HuH-7 (cell line): ENCODE measurements around the gene FOXO3.
"Not testable (repeated sequence)": the region's sequence is repeated elsewhere in the genome, so short reads cannot be mapped to it uniquely, and the experiment has no call there.

Experiments used
- DNase-seq: peaks from one replicate; pipeline ENCODE4 v3.0.0; 2011; ENCODE audit warnings: low spot score

The FOXO3 gene

DNA sequence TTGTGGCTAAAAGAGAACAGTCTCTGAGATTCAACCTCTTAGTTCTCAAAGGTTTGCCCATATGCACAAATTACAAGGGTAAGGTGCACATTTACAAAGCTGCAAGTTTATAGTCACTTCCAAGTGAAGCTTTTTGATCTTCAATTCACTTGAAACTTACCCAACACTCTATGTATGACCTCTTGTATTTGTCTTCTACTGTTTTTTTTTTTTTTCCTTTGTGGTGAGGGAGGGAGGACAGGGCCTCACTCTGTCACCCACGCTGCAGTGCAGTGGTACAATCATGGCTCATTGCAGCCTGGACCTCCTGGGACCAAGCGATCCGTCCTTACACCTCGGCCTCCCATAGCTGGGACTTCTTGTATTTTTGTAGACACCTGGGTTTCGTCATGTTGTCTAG is 4.5 kb upstream of the FOXO3 start:
- no peak for DNase-seq

DNA sequence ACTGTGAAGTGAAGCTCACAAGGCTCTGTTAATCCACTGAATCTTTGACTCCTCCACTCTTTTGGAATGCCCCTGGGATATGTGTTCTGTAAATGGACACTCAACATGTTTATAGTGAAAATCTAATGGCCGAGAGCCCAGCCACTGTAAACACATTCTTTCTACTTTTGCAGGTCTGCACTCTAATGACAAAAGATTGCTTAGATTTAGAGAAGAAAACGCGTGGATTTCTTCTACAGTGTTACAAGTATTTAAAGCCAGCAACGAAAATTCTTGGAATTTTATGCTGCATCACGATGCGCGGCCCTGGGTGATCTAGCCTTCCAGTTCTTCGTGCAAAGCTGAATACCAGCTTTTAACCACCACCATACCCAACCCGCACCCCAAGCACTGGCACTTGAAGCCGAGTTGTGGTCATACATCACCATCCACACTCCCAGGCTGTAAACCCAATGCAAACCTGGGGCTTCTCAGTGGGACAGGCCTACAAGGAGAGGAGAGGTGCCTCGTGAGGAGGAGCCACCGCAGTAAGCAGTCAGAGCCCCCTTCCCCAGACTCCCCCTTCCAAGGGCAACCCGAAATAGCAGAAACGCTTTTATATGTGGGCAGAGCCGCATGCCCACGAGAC is 3.7 kb upstream of the FOXO3 start:
- DNase-seq = peak; percentile 11

DNA sequence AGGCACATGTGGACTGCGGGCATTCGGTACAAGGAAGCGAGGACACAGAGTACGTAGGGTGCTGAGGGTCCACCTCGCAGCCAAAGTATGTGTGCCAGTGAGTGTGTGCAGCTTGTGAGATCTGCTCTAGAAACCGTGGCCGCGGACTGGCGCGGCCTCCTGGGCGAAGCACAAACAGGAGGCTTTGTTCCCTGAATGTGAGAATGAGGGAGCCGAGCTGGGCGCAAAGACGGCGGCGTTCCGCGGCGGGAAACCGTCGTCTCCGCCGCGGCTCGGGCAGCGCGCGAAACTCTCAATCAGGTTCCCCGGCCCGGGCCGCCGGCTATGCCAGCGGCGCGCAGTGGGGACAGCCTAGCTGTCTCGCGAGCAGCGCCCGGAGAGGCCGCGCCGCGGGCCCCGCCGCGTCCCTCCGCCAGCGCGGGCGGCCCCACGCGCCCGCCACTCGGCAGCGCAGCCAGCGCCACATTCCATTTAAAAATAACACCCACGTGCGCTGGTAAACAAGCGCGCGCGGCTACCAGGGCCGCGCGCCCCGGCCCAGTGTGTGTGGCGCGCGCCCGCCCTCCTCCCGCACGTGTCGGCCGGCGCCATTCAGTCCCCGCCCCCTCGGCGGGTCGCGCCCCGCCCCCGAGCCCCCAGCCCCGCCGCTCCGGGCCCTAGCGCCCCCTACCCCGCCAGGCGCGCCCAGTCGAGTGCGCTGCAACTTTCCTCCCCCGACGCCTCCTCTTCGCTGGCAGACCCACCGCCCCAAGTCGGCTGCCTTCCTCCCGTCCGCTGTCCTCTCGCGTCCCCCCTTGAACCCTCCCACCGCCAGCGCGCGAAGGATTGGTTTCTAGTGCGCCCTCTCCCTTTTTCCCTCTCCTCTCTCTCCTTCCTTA is 3.0 kb upstream of the FOXO3 start:
- DNase-seq = peak; percentile 80

DNA sequence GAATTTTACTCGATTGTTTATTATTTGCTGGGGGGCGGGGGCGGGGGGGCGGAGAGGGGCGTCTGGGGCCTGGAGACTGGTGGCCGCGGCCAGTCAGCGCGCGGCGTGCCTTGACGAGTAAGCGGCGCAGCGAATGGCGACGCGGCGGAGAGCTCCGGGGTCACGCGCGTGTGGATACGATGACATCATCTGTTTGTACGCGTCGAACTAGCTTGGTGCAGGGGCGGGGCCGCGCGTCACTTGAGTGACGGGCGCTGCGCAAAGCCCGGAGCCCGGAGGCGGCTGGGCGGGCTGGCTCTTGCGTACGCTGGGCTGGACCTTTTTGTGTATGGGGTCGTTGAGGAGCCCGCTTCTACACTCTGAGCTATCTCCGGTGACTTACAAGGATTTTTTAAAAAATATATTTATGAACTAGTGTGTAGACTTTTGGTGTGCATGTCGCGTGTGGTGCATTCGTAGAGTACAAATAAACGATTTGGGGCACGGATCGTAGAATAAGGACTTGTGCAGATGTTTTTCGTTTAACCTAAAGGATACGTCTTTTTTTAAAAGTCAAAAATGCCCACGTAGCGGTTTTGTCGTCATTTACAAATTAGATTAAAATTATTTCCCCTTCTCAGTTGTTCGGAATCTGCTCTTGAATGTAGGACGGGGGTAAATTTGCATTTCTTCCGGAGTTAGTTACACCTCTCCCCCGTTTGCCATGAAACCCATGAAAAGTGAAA is 2.2 kb upstream of the FOXO3 start:
- DNase-seq = no peak

DNA sequence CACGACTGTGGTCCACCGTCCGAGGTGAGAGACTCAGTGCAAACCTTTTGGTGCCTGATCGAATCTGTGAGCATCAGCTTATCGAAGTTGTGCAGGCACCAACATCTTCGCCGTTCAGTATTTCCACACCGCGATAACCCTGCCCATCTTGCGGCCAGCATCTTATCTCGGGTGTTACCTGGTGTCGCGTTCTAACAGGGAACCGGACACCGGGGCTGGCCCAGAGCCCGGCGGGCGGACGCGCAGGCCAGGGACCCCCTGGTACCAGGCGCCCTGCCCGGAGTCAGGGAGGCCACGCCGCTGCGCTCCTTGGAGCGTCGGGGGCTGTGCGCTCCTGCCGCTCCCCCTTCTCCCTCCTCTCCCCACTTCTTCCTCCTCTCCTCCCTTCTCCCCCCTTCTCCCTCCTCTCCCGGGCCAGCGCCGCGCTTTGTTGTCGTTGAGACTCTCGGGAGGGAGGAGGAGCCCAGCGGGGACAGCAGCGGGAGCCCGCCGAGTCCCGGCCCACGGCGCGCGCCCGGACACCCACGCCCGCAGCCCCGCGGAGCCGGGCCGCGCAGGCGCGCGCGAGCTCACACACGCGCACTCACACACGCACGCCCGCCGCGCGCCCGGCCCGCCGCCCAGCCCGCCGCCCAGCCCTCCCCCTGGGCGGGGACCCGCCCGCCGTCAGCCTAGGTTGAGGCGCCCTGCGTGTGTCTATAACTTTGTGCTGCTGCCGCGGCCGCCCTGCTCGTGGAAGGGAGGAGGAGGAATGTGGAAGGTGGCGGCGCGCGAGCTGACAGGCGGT is 1.4 kb upstream of the FOXO3 start:
- DNase-seq = peak; percentile 77

DNA sequence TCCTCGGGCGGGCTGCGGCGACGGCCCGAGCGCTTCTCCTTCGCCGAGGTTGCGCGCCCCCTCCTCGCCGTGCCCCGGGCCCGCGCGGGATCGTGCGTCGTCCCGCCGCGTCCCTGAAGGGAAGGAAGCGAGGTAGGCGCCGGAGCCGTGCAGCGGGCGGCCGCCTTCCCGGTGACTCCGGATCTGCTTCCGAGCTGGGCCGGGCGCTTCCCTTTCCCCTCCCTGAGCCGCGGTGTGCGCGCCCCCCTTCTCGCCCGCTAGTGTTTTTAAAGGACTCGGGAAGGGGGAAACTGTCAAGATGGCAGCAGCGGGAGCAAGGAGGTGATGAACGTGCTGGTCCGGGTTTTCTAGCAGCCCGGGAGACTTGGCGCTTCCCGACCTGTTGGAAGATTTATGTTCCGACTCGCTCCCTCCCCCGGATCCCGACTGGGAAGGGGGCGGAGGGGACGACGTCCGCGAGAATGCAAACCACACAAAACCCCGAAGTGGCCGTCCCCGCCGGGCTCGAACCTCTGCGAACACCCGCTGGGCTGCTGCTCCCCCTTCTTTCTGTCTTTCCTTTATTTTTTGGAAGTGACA is 744 bp upstream of the FOXO3 start:
- peak; percentile 46 for DNase-seq

DNA sequence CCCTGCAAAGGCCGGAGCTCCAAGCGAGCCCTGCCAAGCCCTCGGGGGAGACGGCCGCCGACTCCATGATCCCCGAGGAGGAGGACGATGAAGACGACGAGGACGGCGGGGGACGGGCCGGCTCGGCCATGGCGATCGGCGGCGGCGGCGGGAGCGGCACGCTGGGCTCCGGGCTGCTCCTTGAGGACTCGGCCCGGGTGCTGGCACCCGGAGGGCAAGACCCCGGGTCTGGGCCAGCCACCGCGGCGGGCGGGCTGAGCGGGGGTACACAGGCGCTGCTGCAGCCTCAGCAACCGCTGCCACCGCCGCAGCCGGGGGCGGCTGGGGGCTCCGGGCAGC is 561 bp downstream of the FOXO3 start:
- not testable (repeated sequence) for DNase-seq

DNA sequence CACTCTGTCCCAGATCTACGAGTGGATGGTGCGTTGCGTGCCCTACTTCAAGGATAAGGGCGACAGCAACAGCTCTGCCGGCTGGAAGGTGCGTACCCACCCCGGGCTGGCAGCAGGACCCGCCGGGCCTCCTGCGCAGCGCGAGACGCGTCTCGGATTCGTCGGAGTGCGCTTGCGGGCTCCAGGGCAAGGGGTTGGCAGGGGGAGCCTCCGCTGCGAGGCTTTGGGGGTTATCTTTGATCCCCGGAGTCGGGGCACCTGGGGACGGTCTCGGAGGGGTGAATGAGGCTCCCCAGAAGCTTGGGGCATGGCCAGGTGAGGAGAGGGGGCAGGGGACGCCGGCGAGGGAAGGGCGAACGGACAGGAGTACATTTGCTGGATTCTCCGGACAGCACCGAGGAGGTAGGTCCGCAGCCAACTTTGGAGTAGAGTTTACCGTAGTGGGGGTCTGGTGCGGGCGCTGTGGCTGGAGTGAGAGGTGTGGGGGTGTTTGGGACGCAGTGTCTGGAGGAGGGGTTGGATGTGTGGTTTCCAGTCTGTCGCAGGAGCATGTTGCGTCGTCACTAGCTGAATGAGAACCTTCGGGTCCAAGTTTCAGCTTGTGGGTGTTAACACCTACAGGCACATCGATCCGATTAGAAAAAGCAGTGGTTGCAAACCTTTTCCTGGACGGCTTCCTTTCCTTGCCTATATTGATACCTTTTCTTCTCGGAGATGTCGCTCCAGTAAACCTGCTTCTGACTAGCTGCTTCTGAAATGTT is 1.2 kb downstream of the FOXO3 start:
- peak; percentile 17 for DNase-seq

DNA sequence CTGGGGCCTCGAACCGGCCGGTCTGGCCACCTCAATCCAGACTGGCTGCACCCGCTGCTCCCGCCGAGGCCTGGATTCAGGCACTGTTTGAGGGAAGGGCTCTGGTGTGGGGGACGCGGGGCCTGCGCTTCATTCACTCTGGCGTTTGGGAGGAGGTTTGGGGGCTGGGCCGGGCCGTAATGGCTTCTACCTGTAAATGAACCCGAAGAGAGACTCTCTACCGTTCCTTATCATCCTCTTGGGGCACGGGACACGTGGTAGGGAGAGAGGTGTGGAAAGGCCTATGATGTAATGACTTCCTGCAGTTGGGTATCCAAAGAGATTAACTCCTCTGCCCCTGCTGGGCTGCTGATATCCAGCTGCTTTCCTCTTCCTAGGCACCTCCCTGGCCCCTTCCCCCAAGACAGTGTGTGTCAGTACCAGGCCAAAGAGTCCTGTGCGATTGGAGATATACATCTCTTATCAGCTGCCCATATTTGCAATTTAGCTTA is 1.8 kb downstream of the FOXO3 start:
- DNase-seq = peak; percentile 88

DNA sequence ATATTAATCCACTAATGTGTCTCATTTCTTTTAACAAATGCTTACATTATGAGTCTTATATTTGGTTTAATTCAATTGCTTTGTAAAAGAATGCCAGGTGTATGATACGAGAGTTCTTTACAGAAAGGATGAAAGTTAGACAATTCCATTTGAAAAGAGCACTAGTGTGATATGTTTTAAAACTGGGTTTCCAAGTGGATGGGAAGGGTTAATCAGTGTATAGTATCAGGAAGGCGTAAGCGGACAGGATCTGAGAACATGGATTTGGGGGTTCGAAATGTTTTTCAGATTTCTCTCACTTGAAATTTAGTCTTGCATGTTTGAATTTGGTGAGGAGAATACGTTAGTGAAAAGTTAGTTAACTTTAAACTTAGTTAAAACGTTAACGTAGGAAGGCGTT is 2.6 kb downstream of the FOXO3 start:
- DNase-seq = no peak

DNA sequence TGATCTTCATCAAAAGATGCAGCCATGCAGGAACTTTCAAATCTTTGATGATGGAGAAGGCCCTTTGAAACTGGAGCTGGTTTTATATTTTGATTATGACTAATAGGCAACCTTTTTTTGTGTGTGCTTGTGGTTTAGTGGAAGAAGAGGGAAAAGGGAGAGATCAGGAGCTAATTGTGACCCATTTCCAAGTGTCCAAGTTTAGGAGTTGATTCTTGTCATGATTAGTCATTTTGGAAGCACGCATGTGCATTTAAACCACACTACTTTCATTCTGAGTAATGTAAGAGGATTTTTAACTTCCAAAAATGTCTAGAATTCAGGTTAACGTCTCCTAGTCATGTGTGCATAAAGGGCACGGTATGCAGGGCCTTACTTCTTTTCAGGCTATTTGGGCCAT is 3.5 kb downstream of the FOXO3 start:
- no peak for DNase-seq

DNA sequence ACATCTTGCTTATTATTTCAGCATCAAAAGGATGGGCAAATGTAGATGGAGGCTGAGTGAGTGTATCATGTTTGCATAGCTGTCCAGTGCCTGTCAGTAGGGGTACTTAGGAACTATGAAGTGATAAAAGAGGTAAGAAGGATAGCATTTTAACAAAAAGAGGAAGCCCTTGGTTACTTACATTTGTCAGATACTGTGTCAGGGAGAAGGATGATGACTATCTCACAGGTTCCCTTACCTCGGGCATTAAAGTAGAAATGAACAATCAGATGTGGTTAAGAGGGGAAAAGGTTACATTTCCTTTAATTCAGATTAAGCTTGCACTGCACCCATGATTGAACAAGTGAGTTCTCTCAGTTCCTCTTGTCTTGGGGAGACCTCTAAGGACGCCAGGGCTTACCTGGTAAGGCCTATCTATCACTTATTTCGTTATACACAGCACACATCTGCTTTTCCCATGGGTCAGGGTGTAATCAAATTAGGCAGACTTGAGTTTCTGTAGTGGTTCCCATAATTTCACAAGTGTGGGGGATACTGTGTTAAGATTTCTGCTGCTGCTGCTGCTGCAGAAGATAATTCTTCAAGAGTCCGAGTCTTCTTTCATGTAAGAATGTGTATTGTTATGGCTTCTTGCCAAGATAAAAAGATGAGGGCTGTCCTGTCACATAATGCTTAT is 4.5 kb downstream of the FOXO3 start:
- DNase-seq = no peak

DNA sequence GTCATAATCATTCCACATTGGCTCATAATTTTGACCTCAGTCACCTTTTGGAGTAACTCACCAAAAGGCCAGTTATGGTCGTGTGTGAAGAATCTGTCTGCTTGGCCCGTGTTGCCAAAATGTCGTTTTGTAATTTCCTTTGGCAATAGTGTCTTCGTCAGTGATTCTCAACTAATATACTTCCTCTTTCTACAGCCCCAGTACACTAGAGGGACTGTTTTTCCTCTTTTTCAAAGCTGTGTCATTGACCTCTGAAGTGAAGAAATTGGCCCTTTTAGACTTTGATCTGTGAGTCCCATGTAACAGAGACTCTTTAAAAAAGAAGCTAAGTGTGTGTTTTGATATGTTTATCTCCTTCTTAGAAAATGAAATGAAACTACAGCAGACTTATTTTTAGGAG is 5.2 kb downstream of the FOXO3 start:
- peak; percentile 50 for DNase-seq

DNA sequence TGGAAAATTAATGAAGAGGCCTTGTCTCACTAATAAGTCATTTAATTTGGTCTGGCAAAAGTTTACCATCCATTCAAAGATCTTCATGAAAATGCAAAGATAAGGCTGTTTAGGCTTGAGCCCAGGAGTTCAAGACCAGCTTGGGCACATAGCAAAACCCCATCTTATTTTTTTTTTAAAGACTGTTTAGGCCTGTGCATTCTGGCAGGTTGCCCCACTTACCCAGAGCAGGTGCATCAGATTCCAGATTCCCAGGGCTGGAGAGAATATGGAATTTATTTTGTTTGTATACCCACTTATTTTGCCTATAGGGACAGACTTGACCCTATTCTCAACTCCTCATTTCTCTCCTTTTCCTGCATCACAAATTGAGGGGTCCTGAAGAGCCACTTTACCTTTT is 5.7 kb downstream of the FOXO3 start:
- no peak for DNase-seq

DNA sequence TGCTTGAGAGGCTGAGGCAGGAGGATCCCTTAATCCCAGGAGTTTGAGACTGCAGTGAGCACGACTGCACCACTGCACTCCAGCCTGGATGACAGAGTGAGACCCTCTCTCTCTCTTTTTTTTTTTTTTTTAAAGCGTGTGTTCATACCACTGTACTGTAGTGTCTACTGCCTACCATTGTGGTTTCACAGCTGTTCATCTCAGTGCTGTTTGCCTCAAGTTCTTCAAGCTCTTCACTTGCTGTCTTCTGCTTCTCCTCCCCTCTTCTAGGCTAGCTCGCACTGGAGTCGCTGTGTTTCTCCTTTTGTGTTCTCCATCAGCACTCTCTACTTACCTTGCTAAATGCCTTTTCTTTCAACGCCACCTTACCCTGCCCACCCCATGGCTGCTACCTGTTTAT is 7.4 kb downstream of the FOXO3 start:
- DNase-seq = no peak

DNA sequence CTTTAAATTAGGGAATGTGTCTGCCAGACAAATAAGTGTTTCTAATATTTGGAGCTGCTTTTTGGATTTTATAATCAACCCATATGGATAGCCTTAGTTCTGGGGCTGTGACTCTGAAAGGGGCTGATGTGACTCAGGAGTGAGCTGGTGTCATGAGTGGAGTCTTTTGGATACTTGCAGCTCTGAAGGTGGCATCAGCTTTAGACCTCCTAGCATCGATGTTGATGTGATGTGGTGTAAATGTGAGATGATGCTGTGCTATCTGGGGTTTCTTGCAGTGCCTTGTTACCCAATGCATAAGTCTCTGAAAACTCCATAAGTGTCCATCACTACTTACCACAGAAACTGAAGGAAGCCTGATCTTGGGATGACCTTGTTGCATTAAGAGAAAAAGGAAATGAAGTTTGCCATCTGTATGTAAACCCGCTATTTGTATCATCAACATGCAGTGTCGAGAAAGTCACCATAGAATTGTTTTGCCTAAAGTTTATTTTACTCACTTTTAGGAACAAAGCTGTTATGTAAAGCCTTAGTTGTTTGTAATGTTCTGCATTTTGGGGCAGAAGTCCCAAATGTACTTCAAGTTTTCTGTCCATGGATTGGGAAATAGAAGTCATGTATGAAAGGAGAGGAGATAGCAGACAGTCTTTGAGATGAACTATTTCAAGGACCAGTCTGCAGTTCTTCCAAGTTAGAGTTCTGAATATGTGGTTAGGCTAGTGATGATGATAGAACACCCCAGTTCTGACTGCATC is 8.0 kb downstream of the FOXO3 start:
- DNase-seq = no peak

DNA sequence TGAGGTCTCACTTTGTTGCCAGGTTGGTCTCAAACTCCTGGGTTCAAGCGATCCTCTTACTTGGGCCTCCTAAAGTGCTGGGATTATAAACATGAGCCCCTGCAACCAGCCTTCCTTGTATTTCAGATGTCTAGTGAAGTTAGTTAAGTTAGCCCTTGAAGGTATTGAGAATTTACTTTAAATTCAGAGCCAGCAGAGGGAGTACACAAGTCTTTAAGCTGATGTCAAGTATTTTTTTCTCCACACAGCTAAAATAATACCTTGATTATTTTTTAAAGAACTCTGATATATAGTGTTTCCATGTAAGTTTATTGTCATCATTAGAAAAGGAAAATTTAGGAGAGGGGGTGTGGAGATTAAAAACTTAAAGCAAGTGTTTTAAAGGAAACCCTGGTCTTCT is 9.8 kb downstream of the FOXO3 start:
- no peak for DNase-seq

DNA sequence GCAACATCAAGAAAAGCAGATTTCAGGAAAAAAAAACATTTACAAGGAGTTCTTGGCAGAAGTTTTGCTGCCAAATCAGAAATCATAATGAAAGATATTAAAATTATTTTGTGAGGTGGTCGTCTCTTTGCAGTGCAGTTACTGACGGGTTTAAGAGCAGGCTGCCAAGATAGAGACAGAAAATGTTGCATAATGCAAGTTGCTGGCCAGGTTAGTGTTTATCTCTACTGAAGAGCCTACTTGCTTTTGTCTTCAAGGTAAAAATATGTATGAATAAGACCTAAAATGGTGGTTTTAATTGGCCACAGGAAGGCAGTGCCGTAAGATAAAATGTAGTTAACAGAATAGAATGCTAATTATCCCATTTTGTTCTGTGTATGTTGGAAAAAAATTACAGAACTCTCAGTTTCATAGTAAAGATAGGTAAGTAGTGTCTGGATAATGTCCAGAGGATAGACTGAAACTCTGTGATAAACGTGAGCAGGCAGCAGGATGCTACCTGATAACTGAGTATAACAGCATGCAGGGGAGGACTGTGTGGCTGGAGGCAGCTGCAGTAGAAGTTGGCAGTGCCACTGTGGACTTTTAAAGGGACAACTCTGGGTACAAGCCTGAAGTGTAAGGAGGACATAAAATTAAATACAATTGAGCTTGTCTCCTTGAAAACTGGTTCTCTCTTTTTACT is 13.9 kb downstream of the FOXO3 start:
- no peak for DNase-seq

DNA sequence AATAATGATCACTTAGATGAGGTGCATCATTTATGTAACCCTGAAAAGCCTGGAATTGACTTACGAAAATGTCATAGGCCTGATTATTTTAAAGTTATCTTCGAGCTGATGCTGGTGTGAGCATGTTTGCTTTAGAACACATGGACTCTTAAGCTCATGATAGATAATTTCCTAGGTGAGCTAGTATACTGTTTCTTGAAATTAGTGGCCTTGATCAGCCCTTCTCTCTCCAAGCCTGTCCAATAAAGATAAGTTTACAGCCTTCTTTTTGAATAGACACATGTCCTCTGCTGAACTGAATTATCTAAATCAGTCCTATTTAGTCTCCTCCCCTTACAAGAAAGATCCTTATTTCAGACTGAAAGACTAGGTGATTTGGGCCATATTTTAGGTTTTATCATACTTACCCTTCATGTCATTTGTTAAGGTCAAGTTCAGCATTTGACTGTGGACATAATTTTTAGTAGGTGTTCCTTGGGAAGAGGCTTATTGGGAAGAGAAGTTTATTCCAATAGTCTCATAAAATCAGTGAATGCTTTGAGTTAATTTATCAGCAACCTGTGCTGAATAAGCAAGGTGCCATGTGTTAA is 15.3 kb downstream of the FOXO3 start:
- DNase-seq = no peak
